GM21515 (cell line): ENCODE results near the gene ABLIM2.

Experiments used
- ATAC-seq: cut with Tn5 transposase; IDR thresholded peaks from one replicate; pipeline ENCODE4 v1.9.1; 2021; ENCODE audit not compliant: unreplicated experiment

Gene ABLIM2

DNA sequence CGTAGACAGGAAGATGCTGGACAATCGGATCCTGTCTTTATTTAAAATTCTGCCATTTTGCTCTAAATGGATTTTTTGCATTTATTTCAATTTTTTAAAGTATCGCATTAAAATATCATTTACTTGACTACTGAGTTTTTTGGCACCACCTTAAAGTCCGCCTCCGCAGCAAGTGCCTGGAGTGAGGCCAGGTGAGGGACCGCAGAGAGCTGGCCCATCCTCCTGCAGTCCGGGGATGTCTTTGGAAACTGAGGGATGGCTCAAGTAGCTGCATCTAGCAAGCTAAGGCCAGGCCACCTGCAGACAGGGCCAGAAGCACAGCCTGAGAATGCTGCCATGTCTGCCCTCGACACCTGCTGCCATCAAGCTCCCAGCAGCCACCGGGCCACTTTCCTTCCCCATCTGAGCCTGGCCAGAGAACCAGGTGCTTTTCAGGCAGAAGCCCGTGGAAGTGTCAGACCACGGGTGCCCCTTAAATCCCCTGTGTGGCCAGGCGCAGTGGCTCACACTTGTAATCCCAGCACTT lies 69.6 kb downstream of the ABLIM2 start:
- ATAC-seq: no peak

DNA sequence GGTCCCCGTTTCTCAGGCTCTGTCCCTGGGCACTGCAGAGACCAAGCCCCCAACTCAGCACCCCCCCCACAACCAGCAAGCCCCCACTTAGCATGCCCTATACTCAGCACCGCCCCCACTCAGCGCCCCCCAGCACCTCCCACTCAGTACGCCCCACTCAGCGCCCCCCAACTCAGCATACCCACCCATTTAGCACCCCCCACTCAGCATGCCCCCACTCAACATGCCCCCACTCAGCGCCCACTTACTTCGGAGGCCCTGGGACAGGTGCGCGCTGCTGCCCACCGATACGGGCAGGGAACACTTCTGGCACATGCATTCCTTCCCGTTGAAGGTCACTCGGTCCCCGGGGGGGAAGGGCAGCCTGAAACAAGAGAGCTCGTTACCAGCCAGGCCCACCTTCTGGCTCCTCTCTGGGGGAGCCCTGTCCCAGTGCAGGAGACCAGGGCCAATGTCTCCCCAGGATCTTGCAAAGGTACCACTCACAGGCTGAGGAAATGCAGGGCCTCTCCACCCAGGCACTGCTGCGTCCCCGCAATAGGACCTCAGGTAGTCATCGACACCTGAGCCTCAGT lies 70.6 kb downstream of the ABLIM2 start:
- ATAC-seq: no peak

DNA sequence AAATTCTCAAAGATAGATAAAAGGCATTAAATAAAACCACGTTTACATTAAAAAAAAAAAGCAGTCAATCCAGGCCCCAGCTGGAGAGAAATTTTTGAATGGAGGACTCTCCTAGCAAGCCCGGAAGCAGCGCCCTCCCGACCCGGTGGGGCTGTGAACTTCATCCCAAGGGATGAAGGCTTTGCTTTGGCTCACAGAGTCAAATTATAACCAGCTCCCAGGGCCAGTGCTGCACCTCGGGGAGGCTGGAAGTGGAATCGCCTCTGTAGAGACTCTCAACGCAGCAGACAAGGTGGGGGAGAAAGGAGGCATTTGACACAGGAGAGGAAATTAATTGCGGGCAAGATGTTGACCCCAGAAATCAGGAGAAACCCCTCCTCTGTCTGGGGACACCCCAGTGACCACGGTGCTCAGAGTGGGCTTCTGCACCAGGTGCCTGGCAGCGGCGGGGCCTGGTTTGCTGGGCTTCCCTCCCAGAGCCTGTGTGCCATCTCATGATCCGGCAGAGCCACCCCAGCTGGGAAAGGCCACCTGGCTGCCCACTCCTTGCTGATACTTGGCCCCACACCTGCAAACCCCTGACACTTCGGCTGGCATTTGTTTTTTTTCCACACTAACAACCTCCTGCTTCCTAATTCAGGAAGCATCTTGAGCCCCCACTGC lies 71.7 kb downstream of the ABLIM2 start:
- ATAC-seq: no peak

- no peak for ATAC-seq
These were observed 73.0 kb downstream of the ABLIM2 start for GRCh38 chr4:8085491-8086117.

DNA sequence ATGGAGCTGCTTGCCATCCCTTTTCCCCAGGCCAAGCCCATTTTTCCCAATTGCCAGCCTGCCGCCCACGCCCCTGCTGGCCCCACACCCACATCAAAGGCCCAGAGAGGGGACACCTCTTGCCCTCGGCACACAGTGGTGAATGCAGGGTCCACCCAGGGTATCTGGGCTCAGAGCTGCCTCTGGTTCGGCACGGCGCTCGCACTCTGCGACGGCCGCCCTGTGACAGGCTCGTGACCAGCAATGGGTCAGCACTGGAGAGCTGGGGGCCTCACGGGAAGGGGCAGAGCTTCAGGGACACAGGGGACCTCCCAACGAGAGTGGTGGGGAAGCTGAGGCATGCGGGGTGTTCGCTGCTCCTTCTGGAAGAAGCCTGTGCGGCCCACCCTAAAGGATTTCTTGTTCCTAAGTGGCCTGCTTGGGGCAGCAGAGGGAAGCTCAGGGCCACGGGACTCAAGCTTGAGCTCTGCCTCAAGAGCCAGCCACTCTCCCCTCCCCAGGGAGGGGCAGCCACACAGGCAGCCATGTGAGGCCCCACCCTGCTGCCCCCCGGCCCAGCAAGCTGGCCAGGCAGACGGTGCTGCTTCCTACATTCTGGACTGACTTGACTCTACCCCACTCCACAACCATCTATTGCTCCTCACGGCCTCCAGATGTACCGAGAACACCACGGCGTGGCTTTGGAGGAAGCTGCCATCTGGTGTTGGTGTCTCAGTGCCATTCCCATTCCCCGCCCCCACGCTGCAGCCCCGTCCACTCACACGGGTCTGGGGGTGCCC lies 73.7 kb downstream of the ABLIM2 start:
- ATAC-seq: no peak

DNA sequence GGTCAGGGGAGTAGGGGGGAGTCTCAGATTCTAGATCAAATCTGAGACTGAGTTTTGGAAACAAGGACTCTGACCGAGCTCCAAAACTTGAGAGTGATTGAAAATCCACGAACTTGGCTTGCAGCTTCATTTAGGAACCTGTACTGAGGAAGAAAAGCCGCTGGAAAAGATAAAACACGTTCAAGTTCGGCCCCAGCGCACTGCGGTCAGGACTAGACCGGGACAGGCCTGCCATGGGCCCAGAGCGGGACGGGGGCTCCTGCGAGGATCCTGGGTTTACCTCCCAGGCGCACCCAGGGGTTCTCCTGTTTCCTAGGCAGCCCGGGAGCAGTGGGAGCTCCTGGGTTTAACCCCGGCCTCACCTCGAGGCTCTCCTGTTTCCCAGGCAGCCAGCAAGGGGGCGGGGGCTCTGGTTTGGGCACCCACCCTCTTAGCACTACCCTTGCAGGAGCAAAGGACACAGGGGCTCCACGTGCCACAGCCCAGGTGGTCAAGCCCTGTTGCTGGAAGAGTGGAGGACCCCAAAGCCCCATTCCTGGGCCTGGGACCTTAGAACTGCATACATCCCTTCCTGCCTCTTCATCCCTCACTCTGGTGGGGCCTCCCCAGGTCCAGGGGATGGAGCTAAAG lies 74.5 kb downstream of the ABLIM2 start:
- no peak for ATAC-seq

GRCh38 chr4:8083086-8083825 lies 75.4 kb downstream of the ABLIM2 start:
- no peak for ATAC-seq

DNA sequence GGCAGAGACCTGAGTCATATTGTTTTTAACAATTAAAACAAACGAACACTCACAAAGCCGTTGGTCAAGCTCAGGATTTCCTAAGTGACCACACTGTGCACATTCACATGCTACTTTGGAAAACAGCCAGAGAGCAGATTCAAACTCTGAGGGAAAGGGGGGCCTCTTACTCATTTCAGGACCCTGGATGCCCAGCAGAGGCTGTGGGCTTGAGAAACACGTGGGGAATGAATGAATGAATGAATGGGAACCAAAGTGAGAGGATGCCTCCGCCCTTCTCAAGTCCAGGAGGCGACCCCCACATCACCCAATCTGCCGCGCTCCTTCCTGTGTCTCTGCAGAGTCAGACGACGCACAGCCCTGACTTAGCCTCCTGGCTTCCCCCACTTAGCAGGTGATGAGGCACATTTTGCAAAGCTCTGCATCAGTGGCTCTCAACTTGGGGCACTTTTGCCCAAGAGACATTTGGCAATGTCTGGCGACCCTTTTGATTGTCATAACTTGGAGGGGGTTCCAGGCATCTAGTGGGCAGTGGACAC lies 76.0 kb downstream of the ABLIM2 start:
- ATAC-seq: no peak

- ATAC-seq: no peak
These were observed 76.7 kb downstream of the ABLIM2 start for GRCh38 chr4:8081621-8082516.

- ATAC-seq: no peak
These were observed 77.4 kb downstream of the ABLIM2 start for GRCh38 chr4:8081171-8081570.

GRCh38 chr4:8080754-8081065 lies 77.9 kb downstream of the ABLIM2 start:
- no peak for ATAC-seq

GRCh38 chr4:8079916-8080753 lies 78.5 kb downstream of the ABLIM2 start:
- no peak for ATAC-seq

DNA sequence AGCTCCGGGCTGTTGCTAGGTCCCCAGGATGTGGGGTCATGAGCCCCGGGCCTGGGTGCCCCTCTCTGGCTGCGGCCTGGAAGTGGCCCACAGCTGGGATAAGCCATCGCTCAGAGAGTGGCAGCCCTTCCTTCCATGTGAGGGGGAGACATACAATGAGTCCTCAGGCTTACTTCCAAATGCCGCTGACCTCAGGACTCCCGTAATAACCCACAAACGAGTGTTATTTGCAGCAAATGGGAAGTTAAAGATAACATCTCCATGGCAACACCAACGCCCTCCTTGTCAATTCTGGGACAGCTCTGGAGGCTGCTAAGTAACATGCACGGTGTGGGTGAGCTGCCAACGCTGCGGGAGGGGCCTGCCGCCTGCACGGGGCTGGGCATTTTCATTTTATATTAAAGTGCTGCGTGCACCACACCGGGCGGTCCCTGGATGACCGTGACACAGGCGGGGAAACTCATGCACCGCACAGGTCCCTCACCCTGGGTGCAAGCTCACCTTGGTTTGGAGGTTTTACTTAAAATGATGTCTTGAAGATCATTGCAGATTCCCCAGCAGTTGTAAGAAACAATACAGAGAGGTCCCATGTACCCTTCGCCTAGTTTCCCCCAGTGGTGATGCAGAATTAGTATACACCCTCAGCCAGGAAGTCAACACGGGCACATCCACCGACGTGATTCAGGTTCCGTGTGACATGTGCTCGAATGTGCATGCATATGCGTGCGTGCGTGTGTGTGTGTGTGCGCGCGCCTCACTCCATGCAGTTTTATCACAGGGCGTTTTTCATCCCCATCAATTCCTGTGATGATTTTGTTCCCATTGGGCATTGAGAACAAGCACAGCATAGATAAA lies 79.4 kb downstream of the ABLIM2 start:
- ATAC-seq: no peak

GRCh38 chr4:8078610-8079015 lies 80.0 kb downstream of the ABLIM2 start:
- no peak for ATAC-seq

DNA sequence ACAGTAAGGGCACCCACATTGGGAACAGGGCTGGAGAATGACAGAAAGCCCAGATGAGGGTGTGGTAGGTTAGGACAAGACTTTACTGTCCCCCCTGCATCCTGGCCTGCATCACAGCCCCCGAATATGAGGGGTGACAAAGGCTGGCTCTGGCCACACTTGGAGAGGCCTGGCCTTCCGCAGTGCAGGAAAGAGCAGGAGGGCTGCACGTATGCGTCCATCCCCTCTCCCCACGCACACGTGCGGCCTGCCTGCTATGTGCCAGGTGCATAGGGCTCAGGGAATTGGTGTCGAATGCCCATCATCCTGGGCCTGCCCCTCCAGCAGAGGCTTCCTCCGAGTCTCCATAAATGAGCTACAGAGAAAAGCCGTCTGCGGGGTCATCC lies 80.5 kb downstream of the ABLIM2 start:
- ATAC-seq: no peak

DNA sequence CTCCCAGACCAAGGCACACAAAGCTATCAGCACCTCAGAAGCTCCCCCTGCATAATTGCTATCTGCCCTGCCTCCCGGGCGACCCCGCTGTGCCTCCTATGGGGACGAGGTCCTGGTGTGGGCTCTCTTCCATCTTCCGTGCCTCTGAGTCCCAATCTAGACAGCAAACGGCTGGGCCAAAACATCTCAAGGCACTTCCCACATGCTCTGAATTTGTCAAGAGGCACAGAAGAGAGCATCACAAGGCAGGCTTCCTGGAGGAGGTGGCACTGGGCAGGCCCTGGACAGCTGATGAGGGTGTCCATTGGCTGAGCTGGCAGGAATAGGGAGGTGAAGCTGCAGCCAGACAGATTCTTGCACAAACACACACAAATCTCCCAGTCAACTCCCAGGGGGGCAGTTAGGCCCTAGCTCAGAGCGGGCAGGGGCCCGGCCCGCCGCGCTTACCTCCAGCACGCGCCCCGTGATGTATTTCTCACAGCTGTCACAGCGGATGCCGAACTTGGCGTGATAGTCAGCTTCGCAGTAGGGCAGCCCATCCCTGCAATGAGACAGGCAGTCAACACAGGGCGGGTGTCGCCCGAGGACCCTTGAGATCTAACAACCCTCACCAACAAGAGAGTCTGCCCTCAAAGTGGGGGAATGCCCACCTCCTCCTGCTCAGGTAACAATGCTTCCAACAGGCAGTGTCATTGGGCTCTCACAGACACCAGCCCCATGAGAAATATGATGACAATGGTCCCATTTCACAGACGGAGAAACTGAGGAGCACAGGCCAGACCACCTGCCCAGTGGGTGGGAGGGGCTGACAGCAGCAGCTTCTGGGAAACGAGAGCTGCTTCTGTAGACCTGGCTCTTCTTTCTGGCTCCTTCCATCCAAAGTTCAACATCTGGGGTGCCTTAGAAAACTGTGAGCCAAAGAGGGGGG lies 81.2 kb downstream of the ABLIM2 start:
- ATAC-seq: no peak
